Fibroblast of villous mesenchyme (primary cell): ENCODE results near the gene OR52L1. TPM values are rescaled to one million over a fixed set of nuclear protein-coding genes. Genes with fewer than 3 reads are reported as not detected.

Source experiments
- DNase-seq: peaks from one replicate; pipeline ENCODE4 v3.0.0-alpha.2; 2010; ENCODE audit warnings: low read depth
- H3K4me3 ChIP-seq: 2 replicates; pipeline ENCODE4 v1.5.1; 2011; ENCODE audit warnings: low read depth, mild to moderate bottlenecking, low read length
- CTCF ChIP-seq: IDR thresholded peaks from 2 replicates; pipeline ENCODE4 v1.5.1; 2012; ENCODE audit warnings: low read depth, mild to moderate bottlenecking, low read length; ENCODE audit not compliant: insufficient read depth
- total RNA-seq: library from RNA; depleted of rRNA; stranded (reverse); fragments of >200 nt; gene quantifications from 2 replicates; pipeline ENCODE4 v1.2.3, GENCODE V29; 2012

The OR52L1 gene
- not detected in 2 replicates for total RNA-seq

DNA sequence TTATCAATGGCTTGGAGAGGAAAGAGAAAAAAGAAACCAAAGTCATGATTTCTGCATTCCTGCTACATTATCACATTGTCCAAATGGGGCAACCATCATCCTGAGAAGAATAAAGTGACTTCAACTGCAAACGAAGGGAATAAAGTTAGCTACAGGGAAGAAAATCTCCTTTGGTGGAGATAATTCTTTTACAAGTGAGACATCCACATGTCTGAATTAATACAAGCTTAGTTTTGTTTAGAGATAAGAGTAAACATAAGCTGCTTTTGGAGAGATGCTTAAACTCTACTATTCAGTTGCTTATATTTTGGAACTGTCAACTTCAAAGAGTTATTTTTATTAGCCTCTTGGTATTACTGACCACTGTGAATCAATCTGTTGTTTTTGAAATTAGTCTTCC, at the start of gene OR52L1:
TSS of gene OR52L1 (minus strand) at position 101 of the 400 bp plus-strand sequence. CDS start at position 46, 55 bp downstream.
- DNase-seq = no peak
- no peak within 1 kb of the TSS for H3K4me3 ChIP-seq
- TF ChIP-seq CTCF = no peak

- TF ChIP-seq CTCF = no peak
- DNase-seq = no peak
- no peak within 1 kb of the TSS for H3K4me3 ChIP-seq
These were observed 44.1 kb upstream of the OR52L1 start, which contains the start of gene OR56A1 for GRCh38 chr11:6030708-6031405. OR56A1 (minus strand) TSS chr11:6030758; CDS start chr11:6027692, 3,066 bp downstream.

GRCh38 chr11:6027501-6027900, 40.7 kb upstream of the OR52L1 start:
- no peak overlapping the region for H3K4me3 ChIP-seq
- no peak for DNase-seq
- no peak for TF ChIP-seq CTCF

GRCh38 chr11:6025056-6025455, 38.3 kb upstream of the OR52L1 start:
- TF ChIP-seq CTCF = no peak
- DNase-seq = no peak
- no peak overlapping the region for H3K4me3 ChIP-seq

DNA sequence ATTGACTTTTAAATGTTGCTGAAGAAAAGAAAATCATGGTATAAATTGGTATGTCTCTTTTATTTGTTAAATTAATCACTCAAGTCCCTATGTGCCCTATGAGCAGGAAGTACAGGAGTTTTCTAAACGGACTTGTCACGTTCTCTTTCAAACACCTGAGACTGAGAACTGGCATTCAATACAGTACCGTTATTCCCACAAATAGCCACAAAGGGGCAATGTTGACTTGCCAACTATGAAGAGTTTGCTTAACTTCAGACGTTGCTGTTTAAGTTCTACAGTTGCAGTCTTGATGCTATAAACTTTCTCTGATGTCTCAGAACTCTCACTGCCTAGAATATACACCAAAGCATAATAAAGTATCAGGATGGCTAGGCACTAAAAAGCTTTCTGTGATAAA, 36.2 kb upstream of the OR52L1 start:
- peak; percentile 58 for TF ChIP-seq CTCF
- H3K4me3 ChIP-seq = no peak overlapping the region
- peak; percentile 56 for DNase-seq

DNA sequence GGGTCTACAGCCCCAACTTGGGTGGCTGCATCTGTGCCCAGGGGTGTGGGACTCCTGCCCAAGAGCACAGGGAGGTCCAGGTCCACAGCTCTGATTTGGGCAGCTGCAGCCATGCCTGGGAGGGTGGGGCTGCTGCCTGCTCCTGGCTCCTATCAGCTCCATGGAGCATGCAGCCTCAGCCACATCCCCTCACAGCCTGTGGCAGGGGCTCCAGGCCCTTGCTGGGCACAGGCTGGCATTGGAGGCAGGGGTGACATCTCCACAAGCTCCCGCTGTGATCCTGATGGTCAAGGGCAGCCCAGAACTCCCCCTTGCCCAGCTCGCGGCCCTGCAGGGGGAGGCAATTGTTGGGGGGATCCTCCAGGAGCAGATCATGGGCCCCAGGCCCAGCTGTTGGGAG, 26.3 kb upstream of the OR52L1 start:
- DNase-seq = no peak
- no peak for TF ChIP-seq CTCF
- no peak overlapping the region for H3K4me3 ChIP-seq

DNA sequence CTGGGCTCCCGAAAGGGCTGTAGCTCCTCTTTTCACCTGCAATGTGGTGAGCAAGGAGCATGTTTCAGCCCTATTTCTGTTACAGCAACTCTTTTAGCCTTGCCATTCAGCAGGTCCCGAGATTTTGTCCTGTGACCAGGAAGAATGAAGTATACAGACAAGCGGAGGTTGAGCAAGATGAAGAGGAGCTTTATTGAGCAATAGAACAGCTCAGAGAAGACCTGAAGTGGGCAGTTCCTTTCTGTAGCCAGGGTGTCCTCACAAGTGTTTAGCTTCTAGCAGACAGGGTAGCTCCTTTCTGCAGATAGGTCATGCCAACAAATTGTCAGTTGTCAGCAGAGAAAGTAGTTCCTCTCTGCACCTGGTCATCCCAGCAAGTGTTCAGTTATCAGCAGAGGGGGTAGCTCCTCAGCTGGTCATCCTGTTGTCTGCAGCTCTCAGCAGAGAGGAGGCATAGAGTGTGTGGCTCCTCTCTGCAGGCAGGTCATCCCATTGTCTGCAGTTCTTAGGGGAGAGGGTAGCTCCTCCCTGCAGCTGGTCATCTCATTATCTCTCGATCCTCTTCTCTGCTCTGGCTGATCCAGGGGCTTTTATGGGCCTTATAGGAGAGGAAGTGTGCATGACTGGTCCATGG, 25.4 kb upstream of the OR52L1 start:
- no peak for TF ChIP-seq CTCF
- H3K4me3 ChIP-seq = no peak overlapping the region
- DNase-seq = no peak
